Suprapubic skin (tissue), 4 donors: ENCODE results near the gene ANKRD26. TPM values are rescaled to one million over a fixed set of nuclear protein-coding genes. Genes with fewer than 3 reads are reported as not detected.

Experiments used
- DNase-seq, 2 donors: peaks; one replicate each; pipeline ENCODE4 v3.0.0-alpha.2; 2019; ENCODE audit warnings: low spot score in 2 of 2
- H3K27ac ChIP-seq: fragments of 200-600 bp; sonication (generic); one replicate; pipeline ENCODE4 v1.5.1; 2019
- H3K27me3 ChIP-seq: fragments of 200-600 bp; sonication (generic); one replicate; pipeline ENCODE4 v1.5.1; 2019
- H3K36me3 ChIP-seq: fragments of 200-600 bp; sonication (generic); one replicate; pipeline ENCODE4 v1.5.1; 2019
- H3K4me1 ChIP-seq: fragments of 200-600 bp; sonication (generic); one replicate; pipeline ENCODE4 v1.5.1; 2019
- H3K4me3 ChIP-seq: fragments of 200-600 bp; sonication (generic); one replicate; pipeline ENCODE4 v1.5.1; 2019; ENCODE audit warnings: mild to moderate bottlenecking
- H3K9me3 ChIP-seq: fragments of 200-600 bp; sonication (generic); one replicate; pipeline ENCODE4 v1.5.1; 2019
- CTCF ChIP-seq, 2 donors: fragments of 200-600 bp in 1 of 2; fragments of 450-650 bp in 1 of 2; sonication (generic) in 1 of 2; IDR thresholded peaks; one replicate each; pipeline ENCODE4 v1.5.1; 2016 to 2019; ENCODE audit warnings: antibody characterized with exemption in 2 of 2, mild to moderate bottlenecking in 1 of 2, moderate library complexity in 1 of 2
- EP300 ChIP-seq: sonication (generic); formaldehyde crosslinking; IDR thresholded peaks from one replicate; pipeline ENCODE4 v1.6.1; 2017; ENCODE audit warnings: antibody characterized with exemption
- POLR2A ChIP-seq, 2 donors: fragments of 450-650 bp; IDR thresholded peaks; one replicate each; pipeline ENCODE4 v1.6.1; 2017; ENCODE audit warnings: antibody characterized with exemption in 2 of 2, mild to moderate bottlenecking in 2 of 2, moderate library complexity in 2 of 2
- POLR2AphosphoS5 ChIP-seq, 3 donors: sonication (generic); formaldehyde crosslinking; IDR thresholded peaks; one replicate each; pipeline ENCODE4 v1.6.1; 2017; ENCODE audit warnings: antibody characterized with exemption in 3 of 3
- whole genome bisulfite sequencing: methylation state at CpG from one replicate; pipeline ENCODE4 v1.1.5; 2018; 5-methylcytosine and 5-hydroxymethylcytosine counted together
- total RNA-seq, 4 donors: library from RNA; depleted of rRNA; stranded (reverse); fragments of >200 nt; gene quantifications; one replicate each; pipeline ENCODE4 v1.1.0, GENCODE V29; 2016

Gene ANKRD26
- total RNA-seq, 4 donors from 2014 or later, result 2.8 to 17.1 (median 7.9) TPM

- Histone ChIP-seq H3K27me3 (no peaks in the 10 kb centered on the region), H3K4me1 (no peaks in the 10 kb centered on the region), H3K4me3 (no peak overlapping the region), H3K9me3 (no peaks in the 10 kb centered on the region), H3K27ac (no peak overlapping the region), H3K36me3 (no peaks in the 10 kb centered on the region)
- DNase-seq, result no peak
- 81% methylated on average over 5 of the region's 5 CpGs for WGBS
- TF ChIP-seq CTCF (IDR thresholded peaks at IDR 0.05) (no peak), EP300 (no peak), POLR2A (IDR thresholded peaks at IDR 0.05) (no peak), POLR2AphosphoS5 (IDR thresholded peaks at IDR 0.05) (no peak)
Observed at GRCh38 chr10:27020243-27020642, 80.1 kb downstream of the ANKRD26 start.

GRCh38 chr10:27019827-27020226 is 80.5 kb downstream of the ANKRD26 start:
- Histone ChIP-seq H3K4me3 (no peak overlapping the region), H3K27me3 (no peaks in the 10 kb centered on the region), H3K36me3 (no peaks in the 10 kb centered on the region), H3K27ac (no peak overlapping the region), H3K9me3 (no peaks in the 10 kb centered on the region), H3K4me1 (no peaks in the 10 kb centered on the region)
- no peak for DNase-seq
- TF ChIP-seq POLR2A (IDR thresholded peaks at IDR 0.05) (no peak), EP300 (no peak), CTCF (IDR thresholded peaks at IDR 0.05) (no peak), POLR2AphosphoS5 (IDR thresholded peaks at IDR 0.05) (no peak)
- 63% methylated on average over 4 of the region's 4 CpGs for WGBS

DNA sequence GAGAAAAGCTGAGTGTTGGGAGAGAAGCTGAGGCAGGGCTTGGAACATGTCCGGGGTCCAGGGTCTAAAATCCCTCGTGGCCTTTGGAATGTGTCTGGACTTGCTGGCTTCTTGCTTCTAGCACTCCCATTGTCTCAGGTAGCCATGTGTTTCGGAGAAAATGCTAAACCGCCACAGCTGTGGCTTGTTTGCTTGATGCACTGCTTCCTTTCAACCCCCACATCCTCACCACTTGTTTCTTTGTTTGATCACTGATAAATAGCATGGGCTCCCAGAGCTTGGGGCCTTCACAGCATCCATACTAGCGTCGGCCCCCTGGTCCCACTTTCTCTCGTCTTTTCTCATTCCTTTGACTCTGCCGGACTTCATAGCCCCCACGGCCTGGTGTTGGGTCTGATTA is 102.7 kb downstream of the ANKRD26 start:
- Histone ChIP-seq H3K27ac (no peak overlapping the region), H3K9me3 (no peaks in the 10 kb centered on the region), H3K4me1 (no peaks in the 10 kb centered on the region), H3K36me3 (no peaks in the 10 kb centered on the region), H3K27me3 (no peaks in the 10 kb centered on the region), H3K4me3 (no peak overlapping the region)
- WGBS, result 86% methylated on average over 9 of the region's 9 CpGs
- DNase-seq, result no peak
- TF ChIP-seq EP300, result no peak
- TF ChIP-seq POLR2AphosphoS5 (IDR thresholded peaks at IDR 0.05), result no peak
- no peak for TF ChIP-seq CTCF (IDR thresholded peaks at IDR 0.05)
- no peak for TF ChIP-seq POLR2A (IDR thresholded peaks at IDR 0.05)

- no peak overlapping the region for H3K27ac ChIP-seq
- H3K4me3 ChIP-seq, result no peak overlapping the region
- no peaks in the 10 kb centered on the region for H3K9me3 ChIP-seq
- 72% methylated on average over 3 of the region's 3 CpGs for WGBS
- DNase-seq, result no peak
- no peak for TF ChIP-seq POLR2AphosphoS5 (IDR thresholded peaks at IDR 0.05)
- no peak for TF ChIP-seq EP300
- no peak for TF ChIP-seq POLR2A (IDR thresholded peaks at IDR 0.05)
- TF ChIP-seq CTCF (IDR thresholded peaks at IDR 0.05), result no peak
- no peaks in the 10 kb centered on the region for H3K27me3 ChIP-seq
- no peaks in the 10 kb centered on the region for H3K4me1 ChIP-seq
- H3K36me3 ChIP-seq, result no peaks in the 10 kb centered on the region
Observed at GRCh38 chr10:26994743-26995142, 105.6 kb downstream of the ANKRD26 start.

DNA sequence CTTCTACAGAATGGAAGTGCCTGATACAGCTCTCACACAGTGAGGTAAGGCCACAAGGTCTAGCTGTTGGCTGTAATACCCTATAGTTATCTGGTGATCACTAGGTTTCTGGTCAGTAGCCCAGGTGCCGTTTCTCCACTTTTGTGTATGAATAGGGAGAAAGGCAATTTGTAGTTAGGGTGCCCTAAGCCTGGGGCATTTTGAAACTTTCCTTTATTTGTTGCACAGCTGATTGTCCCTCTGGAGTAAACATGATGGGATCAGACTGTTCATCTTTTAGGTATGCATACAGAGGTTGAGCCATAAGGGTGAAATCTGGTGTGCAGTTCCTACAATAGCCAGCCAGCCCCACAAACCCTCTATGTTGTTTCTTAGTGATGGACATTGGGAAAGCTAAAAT is 112.4 kb downstream of the ANKRD26 start:
- H3K36me3 ChIP-seq, result no peaks in the 10 kb centered on the region
- no peaks in the 10 kb centered on the region for H3K27me3 ChIP-seq
- no peaks in the 10 kb centered on the region for H3K4me1 ChIP-seq
- WGBS, result 75% methylated on average over 1 of the region's 1 CpG
- no peaks in the 10 kb centered on the region for H3K9me3 ChIP-seq
- no peak overlapping the region for H3K27ac ChIP-seq
- DNase-seq, result no peak
- TF ChIP-seq POLR2AphosphoS5 (IDR thresholded peaks at IDR 0.05) (no peak), CTCF (IDR thresholded peaks at IDR 0.05) (no peak), POLR2A (IDR thresholded peaks at IDR 0.05) (no peak), EP300 (no peak)
- no peak overlapping the region for H3K4me3 ChIP-seq
